HCT116 (cell line): Measurements from ENCODE around the gene IGFBP7. TPM values are rescaled to one million over a fixed set of nuclear protein-coding genes. Genes with fewer than 3 reads are reported as not detected.

Experiments
- ATAC-seq: fragments of 200-7000 bp; cut with Tn5 transposase; 2 replicates; pipeline ENCODE4 v1.9.1; 2020; ENCODE audit warnings: mild to moderate bottlenecking, moderate library complexity
- BruUV-seq: library from RNA; stranded (reverse); fragments of 400-500 nt; replicated peaks from 2 replicates; lab custom pipeline; 2021; lab: Mats Ljungman, UMichigan
- CTCF ChIA-PET: fragments of 300-600 bp; sonication (Branson Sonifier 250); formaldehyde crosslinking; loops from one replicate; lab custom pipeline; 2021; ENCODE audit warnings: antibody characterized with exemption; lab: Charles Lee
- POLR2A ChIA-PET: fragments of 300-600, 350-600 bp; sonication (Branson Sonifier 250); formaldehyde crosslinking; loops from one replicate; lab custom pipeline; 2021; ENCODE audit warnings: antibody characterized with exemption; lab: Charles Lee
- RAD21 ChIA-PET, 2 experiments: fragments of 300-600 bp; sonication (Branson Sonifier 250); formaldehyde crosslinking; loops; one replicate each; lab custom pipeline; 2023; ENCODE audit warnings: low total read pairs in 2 of 2; ENCODE audit not compliant: uncharacterized antibody in 2 of 2, unreplicated experiment in 2 of 2, low non-redundant PET in 1 of 2; lab: Charles Lee
- DNase-seq: peaks from one replicate; pipeline ENCODE4 v3.0.0-alpha.2; 2010; ENCODE audit warnings: low read depth, low spot score
- H2AFZ ChIP-seq: fragments of 200-600 bp; shearing (Covaris generic), sonication (generic); 2 replicates; pipeline ENCODE4 v1.6.1; 2017; ENCODE audit warnings: low read depth, mixed run types, mixed read lengths, antibody characterized with exemption, low read length; ENCODE audit not compliant: poor library complexity, severe bottlenecking
- H3K27ac ChIP-seq: 2 replicates; pipeline ENCODE4 v1.5.1; 2012; ENCODE audit warnings: low read depth, low read length
- H3K27me3 ChIP-seq: fragments of 200-600 bp; sonication (generic); 2 replicates; pipeline ENCODE4 v1.6.1; 2016; ENCODE audit warnings: mixed run types, low read length, mixed read lengths; ENCODE audit not compliant: insufficient read depth
- H3K36me3 ChIP-seq, 2 experiments: fragments of 200-500 bp in 1 of 2; fragments of 200-600 bp in 1 of 2; sonication (Bioruptor generic) in 1 of 2; sonication (generic) in 1 of 2; 2 replicates each; pipeline versions ENCODE4 v1.5.1 to v1.6.1; 2014 to 2016; ENCODE audit warnings: low read length in 2 of 2, inconsistent platforms in 1 of 2, mixed read lengths in 1 of 2, mixed run types in 1 of 2; ENCODE audit not compliant: insufficient read depth in 2 of 2, control insufficient read depth in 1 of 2
- H3K4me1 ChIP-seq, 2 experiments: fragments of 200-600 bp in 1 of 2; sonication (generic) in 1 of 2; 2 replicates each; pipeline versions ENCODE4 v1.5.1 to v1.6.1; 2012 to 2017; ENCODE audit warnings: low read length in 2 of 2, inconsistent platforms in 1 of 2, mild to moderate bottlenecking in 1 of 2, mixed read lengths in 1 of 2, mixed run types in 1 of 2, moderate library complexity in 1 of 2; ENCODE audit not compliant: insufficient read depth in 2 of 2, control insufficient read depth in 1 of 2
- H3K4me2 ChIP-seq: fragments of 200-600 bp; sonication (generic); 2 replicates; pipeline ENCODE4 v1.6.1; 2017; ENCODE audit warnings: mixed run types, low read length, mixed read lengths
- H3K4me3 ChIP-seq, 2 experiments: fragments of 200-600 bp in 1 of 2; sonication (generic) in 1 of 2; replicated peaks in 1 of 2; 2 replicates each; pipeline ENCODE4 v1.5.1; 2011 to 2016; ENCODE audit warnings: low read length in 2 of 2, control low read depth in 1 of 2, low read depth in 1 of 2, mild to moderate bottlenecking in 1 of 2, mixed read lengths in 1 of 2, mixed run types in 1 of 2
- H3K79me2 ChIP-seq: fragments of 200-600 bp; sonication (generic); 2 replicates; pipeline ENCODE4 v1.6.1; 2017; ENCODE audit warnings: mild to moderate bottlenecking, mixed run types, low read length, moderate library complexity, mixed read lengths; ENCODE audit not compliant: insufficient read depth
- H3K9ac ChIP-seq: fragments of 200-600 bp; sonication (generic); 2 replicates; pipeline ENCODE4 v1.6.1; 2016; ENCODE audit warnings: low read length, mixed read lengths
- H3K9me2 ChIP-seq: fragments of 200-600 bp; sonication (generic), shearing (Covaris generic); 2 replicates; pipeline ENCODE4 v1.6.1; 2017; ENCODE audit warnings: mixed run types, mild to moderate bottlenecking, moderate library complexity; ENCODE audit not compliant: insufficient read depth
- H3K9me3 ChIP-seq, 2 experiments: fragments of 200-500 bp in 1 of 2; fragments of 200-600 bp in 1 of 2; sonication (Bioruptor generic) in 1 of 2; sonication (generic) in 1 of 2; 2 replicates each; pipeline ENCODE4 v1.6.1; 2014 to 2017; ENCODE audit warnings: low read length in 2 of 2, mixed read lengths in 2 of 2, inconsistent platforms in 1 of 2, low read depth in 1 of 2, mild to moderate bottlenecking in 1 of 2, mixed run types in 1 of 2, moderate library complexity in 1 of 2; ENCODE audit not compliant: control insufficient read depth in 1 of 2, insufficient read depth in 1 of 2
- H4K20me1 ChIP-seq: fragments of 200-600 bp; sonication (generic), shearing (Covaris generic); 2 replicates; pipeline ENCODE4 v1.6.1; 2017; ENCODE audit warnings: mixed run types, mild to moderate bottlenecking, moderate library complexity; ENCODE audit not compliant: insufficient read depth
- ATF3 ChIP-seq: IDR thresholded peaks from 2 replicates; pipeline ENCODE4 v1.6.1; 2012
- CBX3 ChIP-seq: IDR thresholded peaks from 2 replicates; pipeline ENCODE4 v1.6.1; 2012; ENCODE audit warnings: low read depth
- CEBPB ChIP-seq: IDR thresholded peaks from 2 replicates; pipeline ENCODE4 v1.6.1; 2012; ENCODE audit warnings: low read depth
- EGR1 ChIP-seq: IDR thresholded peaks from 2 replicates; pipeline ENCODE4 v1.6.1; 2012; ENCODE audit warnings: low read depth
- EZH2 ChIP-seq: fragments of 200-600 bp; sonication (generic); IDR thresholded peaks from 2 replicates; pipeline ENCODE4 v1.6.1; 2017; ENCODE audit warnings: antibody characterized with exemption, mixed run types
- EZH2phosphoT487 ChIP-seq: fragments of 200-600 bp; IDR thresholded peaks from 2 replicates; pipeline ENCODE4 v1.6.1; 2018; ENCODE audit warnings: antibody characterized with exemption, borderline replicate concordance
- FOSL1 ChIP-seq: IDR thresholded peaks from 2 replicates; pipeline ENCODE4 v1.6.1; 2012; ENCODE audit warnings: low read depth
- RAD21 ChIP-seq: IDR thresholded peaks from 2 replicates; pipeline ENCODE4 v1.6.1; 2012; ENCODE audit warnings: low read depth, mild to moderate bottlenecking
- SP1 ChIP-seq: IDR thresholded peaks from 2 replicates; pipeline ENCODE4 v1.6.1; 2012; ENCODE audit warnings: low read depth
- TCF7L2 ChIP-seq: IDR thresholded peaks from 2 replicates; pipeline ENCODE4 v1.7.0; 2011; ENCODE audit warnings: borderline replicate concordance, inconsistent platforms; ENCODE audit not compliant: insufficient read depth, insufficient read length; ENCODE audit errors: extremely low read depth
- YY1 ChIP-seq: IDR thresholded peaks from 2 replicates; pipeline ENCODE4 v1.6.1; 2011; ENCODE audit warnings: low read length, low read depth, moderate library complexity, mild to moderate bottlenecking; ENCODE audit not compliant: insufficient replicate concordance; ENCODE audit errors: extremely low read depth
- ZFX ChIP-seq: fragments of 450-650 bp; IDR thresholded peaks from 2 replicates; pipeline ENCODE4 v1.6.1; 2017
- intact Hi-C: fragments of 100-400 bp; cut with micrococcal nuclease; formaldehyde crosslinking; loops from 2 replicates; pipeline ENCODE4 v1.10.0; 2022
- total RNA-seq: library from RNA; stranded (reverse); gene quantifications from one replicate; pipeline ENCODE4 v1.2.1, GENCODE V29; 2021; ENCODE audit not compliant: unreplicated experiment

IGFBP7 gene
- total RNA-seq, 1 experiment from 2014 or later, result 0.91 TPM

DNA sequence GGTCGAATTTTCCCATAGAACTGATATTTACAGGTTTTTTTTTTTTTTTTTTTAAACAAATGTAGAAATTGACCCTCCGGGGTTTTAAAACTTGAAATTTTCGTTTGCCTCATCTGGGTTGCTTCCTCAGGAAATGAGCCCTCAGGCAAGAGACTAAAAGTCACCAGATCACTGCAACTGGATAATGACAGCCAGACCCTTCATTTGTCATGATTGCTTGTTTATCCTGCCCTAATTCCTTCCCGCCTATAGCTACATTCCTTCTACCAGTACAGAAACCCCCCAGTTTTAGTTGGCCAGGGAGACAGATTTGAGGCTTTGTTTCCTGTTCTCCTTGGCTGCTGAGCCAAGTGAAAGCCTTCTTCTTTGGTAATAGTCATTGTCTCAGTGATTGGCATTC lies 44.0 kb upstream of the IGFBP7 start:
- no peak for DNase-seq
- CTCF ChIA-PET, result interaction anchor here (0.9 kb wide), 1 partner anchor 10 kb away, joined by 3 read pairs; no protein-coding TSS in a partner anchor
- ATAC-seq, result no peak

GRCh38 chr4:57153207-57153606 lies 43.0 kb upstream of the IGFBP7 start:
- no peak overlapping the region for H3K9ac ChIP-seq
- no peak for ATAC-seq
- ChIA-PET RAD21 (no interaction called here), CTCF (interaction anchor here (0.6 kb wide), 1 partner anchor 11 kb away, joined by 3 read pairs; no protein-coding TSS in a partner anchor), POLR2A (interaction anchor here (0.7 kb wide), 1 partner anchor 213 kb away, joined by 3 read pairs; no protein-coding TSS in a partner anchor)
- H3K36me3 ChIP-seq, result no peaks in the 10 kb centered on the region
- H3K4me3 ChIP-seq, result no peak overlapping the region
- BruUV-seq, result no TSS peak
- no peaks in the 10 kb centered on the region for H3K9me3 ChIP-seq
- H2AFZ ChIP-seq, result no peak overlapping the region
- no peak for DNase-seq
- H3K27me3 ChIP-seq, result peaks cover 65% of the 10 kb centered on the region
- no peaks in the 10 kb centered on the region for H3K4me1 ChIP-seq
- no peaks in the 10 kb centered on the region for H3K79me2 ChIP-seq
- H3K4me2 ChIP-seq, result no peak overlapping the region
- H3K27ac ChIP-seq, result no peak overlapping the region
- H3K9me2 ChIP-seq, result no peaks in the 10 kb centered on the region
- intact Hi-C loops, result no loop called here
- H4K20me1 ChIP-seq, result no peaks in the 10 kb centered on the region
- TF ChIP-seq EZH2 (no peak), FOSL1 (no peak), CEBPB (no peak), YY1 (no peak), ATF3 (no peak), SP1 (no peak), TCF7L2 (no peak), EZH2phosphoT487 (no peak), CBX3 (no peak), RAD21 (no peak), EGR1 (no peak)

More for the DNA sequence above, 44.0 kb upstream of the IGFBP7 start:
- Histone ChIP-seq H3K79me2 (no peaks in the 10 kb centered on the region), H3K27ac (no peak overlapping the region), H3K9me2 (no peaks in the 10 kb centered on the region), H3K4me2 (no peak overlapping the region), H4K20me1 (no peaks in the 10 kb centered on the region), H3K27me3 (peaks cover 56% of the 10 kb centered on the region), H3K9ac (no peak overlapping the region), H3K9me3 (no peaks in the 10 kb centered on the region), H2AFZ (no peak overlapping the region), H3K4me1 (no peaks in the 10 kb centered on the region)
- POLR2A ChIA-PET, result no interaction called here
- RAD21 ChIA-PET, result no interaction called here
- no TSS peak for BruUV-seq
- intact Hi-C loops, result no loop called here
- no peak for TF ChIP-seq ZFX
- TF ChIP-seq, all 23 proteins: peak for 0
- Histone ChIP-seq H3K4me3 (no peak overlapping the region), H3K36me3 (no peaks in the 10 kb centered on the region)
